CD4-positive, alpha-beta T cell treated with Interleukin-1 beta for 1 hour (primary cell): ENCODE data around the gene MED9.
"Not testable (repeated sequence)": the region's sequence is repeated elsewhere in the genome, so short reads cannot be mapped to it uniquely, and the experiment has no call there.

Source experiments
- DNase-seq, 2 donors: peaks; one replicate each; pipeline ENCODE4 v3.0.0-alpha.2; 2020 to 2022

MED9 gene

DNA sequence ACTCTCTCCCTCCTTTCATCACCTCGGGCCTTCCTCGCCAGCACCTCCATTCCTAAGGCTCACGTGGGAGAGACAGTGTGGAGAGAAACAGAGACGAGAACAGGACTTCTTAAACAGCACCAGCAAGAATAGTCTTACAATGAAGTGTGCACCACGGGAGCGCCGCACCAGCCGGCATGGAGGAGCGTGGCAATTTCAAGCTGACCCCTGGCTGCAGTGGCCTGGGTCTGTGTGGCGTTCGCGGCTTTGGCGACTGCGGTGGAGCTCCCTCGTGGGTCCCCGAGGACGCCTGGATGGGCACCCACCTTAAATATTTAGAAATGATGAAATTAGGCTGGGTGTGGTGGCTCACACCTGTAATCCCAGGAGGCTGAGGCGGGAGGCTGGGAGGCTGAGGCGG is 20.5 kb upstream of the MED9 start:
- DNase-seq: no peak

DNA sequence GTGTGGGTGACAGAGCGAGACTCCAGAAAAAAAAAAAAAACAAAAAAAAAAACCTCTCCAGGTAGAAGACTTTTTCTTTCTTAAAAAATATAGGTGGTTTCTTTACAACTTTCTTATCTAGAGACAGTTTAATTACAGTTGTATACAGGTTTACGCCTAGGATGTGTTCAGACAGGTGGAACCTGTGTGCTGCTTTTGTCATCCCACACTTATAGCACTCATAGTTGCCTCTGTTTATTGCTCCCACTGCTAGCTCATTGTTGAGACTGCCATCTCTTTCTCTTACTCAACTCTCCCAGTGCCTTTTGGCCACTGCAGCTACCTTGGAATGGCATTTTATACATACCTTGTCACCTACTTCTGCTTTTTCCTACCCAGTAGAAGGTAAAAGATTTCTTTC is 19.1 kb upstream of the MED9 start:
- no peak for DNase-seq

- DNase-seq: no peak
Observed at GRCh38 chr17:17460038-17460437, 16.8 kb upstream of the MED9 start.

DNA sequence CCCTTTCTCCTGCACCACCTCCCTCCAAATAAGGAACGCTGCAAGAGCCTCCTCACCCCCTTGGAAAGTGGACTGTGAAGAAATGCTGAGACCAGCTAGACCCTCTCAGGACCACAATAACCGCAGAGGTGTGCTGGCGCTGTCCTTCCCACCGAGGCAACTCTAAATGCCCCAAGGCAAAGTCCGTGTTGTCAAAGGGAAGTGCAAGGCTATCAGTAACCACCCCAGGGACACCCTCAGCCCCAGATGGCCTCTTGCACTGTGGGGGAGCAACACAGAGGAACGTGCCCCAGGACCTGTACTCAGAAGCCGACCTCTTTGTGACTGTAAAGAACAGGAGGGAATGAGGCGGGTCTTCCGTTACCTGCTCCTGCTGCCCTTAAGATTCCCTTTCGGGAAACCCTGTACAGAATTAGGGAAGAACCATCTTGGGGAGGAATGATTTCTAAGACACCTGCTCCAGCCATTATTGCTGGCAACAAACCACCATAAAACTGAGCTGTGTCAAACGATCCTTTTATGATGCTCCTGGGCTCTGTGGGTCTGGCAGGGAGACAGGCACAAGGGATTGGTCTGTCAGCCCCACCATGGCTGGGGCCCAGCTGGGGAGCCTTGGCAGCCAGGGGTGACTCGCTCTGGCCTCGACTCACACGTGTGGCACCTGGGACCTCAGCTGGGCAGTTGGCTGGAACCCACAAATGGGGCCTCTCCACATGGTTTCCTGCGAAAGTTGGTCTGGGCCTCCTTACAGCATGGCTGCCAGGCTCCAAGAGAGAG is 14.6 kb upstream of the MED9 start:
- no peak for DNase-seq

DNA sequence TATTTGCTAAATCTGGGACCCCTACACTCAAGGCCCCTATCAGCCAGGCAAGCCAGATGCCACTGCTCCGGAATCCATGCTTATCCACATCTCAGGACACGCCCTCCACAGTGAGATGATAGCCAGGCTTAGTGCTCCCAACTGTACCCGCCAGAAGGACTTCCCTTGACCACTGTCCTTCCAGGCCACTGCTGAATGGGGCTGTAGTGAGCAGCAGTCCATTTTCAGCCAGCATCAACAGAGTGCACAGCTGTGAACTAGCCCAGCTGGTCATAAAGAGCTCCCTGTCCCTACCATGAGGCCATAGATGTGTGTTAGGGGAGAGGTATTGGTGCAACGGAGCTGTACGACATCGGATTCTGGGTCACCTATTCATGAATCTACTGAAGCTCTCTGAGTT is 13.0 kb upstream of the MED9 start:
- DNase-seq: no peak

DNA sequence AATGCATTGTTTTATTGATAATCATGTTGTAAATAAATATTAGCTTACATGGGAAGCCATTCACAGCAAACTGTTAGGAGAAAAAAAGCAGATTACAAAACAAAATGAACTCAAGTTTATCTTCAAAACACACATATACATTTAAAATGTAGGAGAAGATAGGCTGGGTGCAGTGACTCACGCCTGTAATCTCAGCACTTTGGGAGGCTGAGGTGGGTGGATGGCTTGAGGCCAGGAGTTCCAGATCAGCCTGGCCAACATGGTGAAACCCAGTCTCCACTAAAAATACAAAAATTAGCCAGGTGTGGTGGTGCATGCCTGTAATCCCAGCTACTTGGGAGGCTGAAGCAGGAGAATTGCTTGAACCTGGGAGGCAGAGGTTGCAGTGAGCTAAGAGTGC is 10.9 kb upstream of the MED9 start:
- DNase-seq: not testable (repeated sequence)

DNA sequence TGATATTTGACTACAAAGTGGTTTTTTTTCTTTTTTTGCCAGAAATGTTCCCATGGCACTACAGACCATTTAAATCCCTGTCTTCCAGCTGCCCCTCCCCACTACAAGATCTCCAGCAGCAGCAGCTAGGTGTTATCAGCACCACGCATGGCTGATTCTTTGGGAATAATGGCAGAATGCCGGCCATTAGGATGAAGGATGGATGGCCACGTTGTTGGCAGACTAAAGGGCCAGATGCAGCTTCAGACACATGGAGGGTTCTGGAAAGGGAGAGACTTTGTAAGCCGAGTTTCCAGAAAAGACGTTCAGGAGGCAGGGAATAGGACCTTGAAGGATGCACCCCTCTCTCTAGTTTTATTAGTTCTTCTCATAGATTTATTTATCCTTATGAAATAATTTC is 10.3 kb upstream of the MED9 start:
- no peak for DNase-seq

- no peak for DNase-seq
Observed at GRCh38 chr17:17467016-17467415, 9.8 kb upstream of the MED9 start.

DNA sequence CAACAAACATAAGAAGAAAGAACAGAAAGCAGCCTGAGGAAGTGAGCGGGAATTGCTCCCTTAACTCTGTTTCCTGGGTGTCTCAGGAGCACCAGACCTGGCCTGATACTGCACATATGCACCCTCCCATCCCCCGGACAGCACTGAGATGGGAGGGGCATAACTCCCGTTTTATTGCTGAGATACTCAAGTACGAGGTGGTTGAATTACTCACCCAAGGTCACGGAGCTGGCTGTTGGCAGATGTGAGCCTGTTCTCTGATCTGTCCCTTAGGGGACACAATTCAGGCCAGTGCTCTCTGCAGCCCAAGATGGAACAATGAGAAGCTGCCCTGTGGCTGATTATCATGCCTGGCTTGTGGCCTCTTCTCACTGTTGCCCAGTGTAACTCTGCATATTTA is 9.1 kb upstream of the MED9 start:
- DNase-seq: no peak

DNA sequence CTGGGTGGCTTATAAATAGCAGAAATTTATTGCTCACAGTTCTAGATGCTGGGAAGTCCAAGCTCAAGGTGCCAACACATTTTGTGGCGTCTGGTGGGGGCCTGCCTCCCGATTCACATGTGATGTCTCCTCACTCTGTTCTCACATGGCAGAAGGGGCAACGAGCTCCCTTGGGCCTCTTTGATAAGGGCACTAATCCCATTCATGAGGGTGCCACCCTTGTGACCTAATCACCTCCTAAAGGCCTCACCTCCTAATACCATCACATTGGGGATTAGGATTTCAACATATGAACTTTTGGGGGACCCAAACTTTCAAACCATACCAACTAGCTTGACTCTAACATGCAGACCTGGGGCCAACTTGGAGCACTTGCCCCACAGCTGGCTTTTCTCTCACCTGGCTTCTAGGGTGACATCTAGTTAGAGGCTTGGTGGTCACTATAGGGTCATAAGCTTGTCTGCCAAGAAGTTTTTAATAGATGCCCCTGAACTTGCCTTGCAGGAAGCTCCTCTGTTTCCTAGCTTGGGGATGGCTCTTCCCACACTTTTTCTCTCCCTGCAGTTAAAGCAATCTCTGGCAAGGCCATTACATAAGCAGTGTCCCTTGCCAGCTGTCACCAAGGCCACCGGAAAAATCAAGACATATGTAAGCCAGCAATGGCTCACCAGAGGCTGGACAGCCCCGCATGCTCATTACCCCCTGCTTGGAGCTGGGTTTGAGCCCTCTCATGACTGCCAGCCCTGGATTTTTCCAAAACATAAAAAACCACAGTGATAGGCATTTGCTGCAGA is 8.4 kb upstream of the MED9 start:
- DNase-seq: no peak

DNA sequence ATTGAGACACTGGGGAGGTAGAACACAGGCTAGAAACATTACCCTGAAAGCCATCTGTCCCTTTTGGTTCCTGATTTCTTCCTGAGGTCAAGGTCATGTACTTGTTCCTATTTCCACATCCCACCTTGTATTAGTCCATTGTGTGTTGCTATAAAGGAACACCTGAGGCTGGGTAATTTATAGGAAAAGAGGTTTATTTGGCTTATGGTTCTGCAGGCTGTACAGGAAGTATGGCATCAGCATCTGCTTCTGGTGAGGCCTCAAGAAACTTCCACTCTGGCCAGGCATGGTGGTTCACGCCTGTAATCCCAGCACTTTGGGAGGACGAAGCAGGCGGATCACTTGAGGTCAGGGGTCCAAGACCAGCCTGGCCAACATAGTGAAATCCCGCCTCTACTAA is 7.4 kb upstream of the MED9 start:
- DNase-seq: no peak

DNA sequence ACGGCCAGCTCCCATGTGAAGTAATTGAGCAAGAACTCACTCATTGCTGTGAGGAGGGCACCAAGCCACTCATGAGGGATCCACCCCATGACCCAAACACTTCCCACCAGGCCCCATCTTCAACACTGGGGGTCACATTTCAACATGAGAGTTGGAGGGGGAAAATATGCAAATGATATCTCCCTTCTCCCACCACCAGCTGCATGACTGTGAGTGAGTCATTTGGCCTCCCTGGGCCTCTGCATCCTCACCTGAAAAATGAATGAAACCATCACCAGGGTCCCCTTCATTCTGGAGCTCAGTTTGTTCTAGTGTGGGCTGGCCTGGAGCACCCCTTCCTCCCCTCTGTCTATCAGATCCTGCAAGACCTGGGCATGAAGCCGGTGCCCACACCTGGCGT is 6.8 kb upstream of the MED9 start:
- no peak for DNase-seq

DNA sequence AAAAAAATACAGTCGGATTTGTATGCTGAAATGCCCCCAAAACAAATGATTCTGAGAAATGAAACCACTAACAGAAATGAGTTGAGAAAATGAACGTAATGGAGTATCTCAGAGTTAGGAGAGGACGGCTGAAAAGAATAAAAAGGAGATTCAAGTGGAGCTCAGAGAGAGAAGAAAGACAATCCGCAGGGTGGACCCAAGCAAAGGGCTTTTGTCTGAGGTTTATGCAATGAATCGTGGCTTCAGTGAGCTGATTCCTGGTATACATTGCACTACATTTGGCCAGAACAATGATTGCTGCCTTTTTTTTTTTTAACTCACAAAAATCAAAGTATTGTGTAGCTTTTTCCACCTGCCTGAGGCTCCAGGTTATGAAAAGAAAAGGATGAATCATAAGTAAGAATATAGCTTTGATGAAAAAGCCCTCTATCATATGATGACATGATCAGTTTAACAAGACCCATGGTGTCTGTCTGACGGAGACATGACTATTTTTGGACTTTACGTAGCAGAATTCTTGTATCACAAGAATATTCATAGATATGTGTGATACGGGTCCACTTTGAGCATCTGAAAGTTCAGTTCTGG is 4.4 kb upstream of the MED9 start:
- DNase-seq: no peak

DNA sequence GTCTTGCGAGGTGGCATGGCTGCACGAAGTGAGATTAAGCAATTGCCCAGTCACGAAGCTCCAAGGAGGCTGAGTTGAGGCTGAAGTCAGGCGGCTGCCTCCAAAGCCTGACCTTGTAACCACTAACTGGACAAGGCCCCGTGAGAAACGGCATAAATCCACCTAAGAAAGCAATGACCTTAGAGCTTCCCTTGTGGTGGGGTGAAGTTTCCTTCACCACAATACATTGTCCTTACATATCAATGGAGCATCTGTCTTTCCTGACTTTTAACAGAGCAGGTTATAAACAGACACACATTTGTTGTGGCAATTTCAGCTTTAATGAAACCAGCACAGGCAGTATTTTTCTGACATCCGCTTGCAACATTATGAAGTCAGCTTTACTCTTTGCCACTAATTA is 2.5 kb upstream of the MED9 start:
- no peak for DNase-seq

DNA sequence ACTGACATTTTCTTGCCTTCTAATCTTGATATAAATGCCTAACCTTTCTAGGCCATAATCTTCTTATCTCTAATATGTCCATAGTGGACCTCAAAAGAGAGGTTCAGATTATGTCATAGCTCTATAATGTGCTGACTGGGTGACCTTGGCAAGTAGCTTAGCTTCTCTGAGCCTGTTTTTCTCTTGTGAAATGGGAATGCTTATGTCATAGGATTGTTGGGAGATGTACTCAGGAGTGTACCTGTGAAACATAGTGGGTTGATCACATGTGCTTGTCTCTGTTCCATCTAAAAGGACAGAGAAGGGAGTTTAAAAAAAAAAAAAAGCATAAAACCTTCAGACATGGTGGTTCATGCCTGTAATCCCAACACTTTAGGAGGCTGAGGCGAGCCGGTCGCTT is 2.4 kb downstream of the MED9 start:
- no peak for DNase-seq

GRCh38 chr17:17480593-17481148 is 3.9 kb downstream of the MED9 start:
- no peak for DNase-seq

DNA sequence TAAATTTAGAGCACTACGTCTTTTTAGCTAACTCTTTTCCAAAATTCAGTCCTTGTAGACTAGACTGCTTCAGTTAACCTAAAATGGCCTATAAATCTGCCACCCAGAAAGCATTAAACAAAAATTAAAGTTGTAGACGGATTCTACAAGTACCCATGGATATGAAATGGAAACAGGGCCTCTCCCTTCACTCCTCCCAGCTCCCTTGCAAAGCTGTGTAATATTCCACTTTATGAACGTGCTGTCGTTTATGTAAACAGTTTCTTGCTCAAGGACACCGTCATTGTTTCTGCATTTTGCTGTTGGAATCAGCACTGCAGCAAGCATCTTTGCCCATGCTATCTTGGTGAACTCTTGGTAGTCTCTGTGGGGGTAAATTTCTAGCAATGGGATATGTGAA is 5.1 kb downstream of the MED9 start:
- no peak for DNase-seq

DNA sequence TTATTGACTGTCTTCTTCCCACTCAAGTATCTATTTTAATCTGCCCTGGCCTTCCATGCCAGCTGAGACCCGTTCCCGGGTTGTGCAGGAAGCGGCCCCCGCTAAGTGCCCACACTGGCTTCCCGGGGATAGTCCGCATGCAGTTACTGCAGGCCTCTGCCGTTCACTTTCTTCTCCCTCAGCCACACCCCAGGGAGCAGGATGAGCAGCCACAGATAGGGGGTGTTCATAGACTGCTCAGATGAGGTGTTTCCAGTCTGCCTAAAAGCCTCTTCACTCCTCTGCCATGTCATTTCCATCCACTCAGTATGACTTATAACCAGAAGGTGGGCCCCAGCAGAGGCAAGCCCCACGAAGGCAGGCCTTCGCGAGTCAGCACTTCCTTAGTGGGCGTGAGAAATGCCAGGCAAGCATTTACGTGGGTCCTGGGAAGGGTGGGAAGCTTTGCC is 7.7 kb downstream of the MED9 start:
- no peak for DNase-seq

- no peak for DNase-seq
Observed at GRCh38 chr17:17485420-17485819, 8.6 kb downstream of the MED9 start.

- not testable (repeated sequence) for DNase-seq
Observed at GRCh38 chr17:17486416-17486815, 9.6 kb downstream of the MED9 start.

GRCh38 chr17:17487998-17488397 is 11.2 kb downstream of the MED9 start:
- DNase-seq: no peak

- DNase-seq: no peak
Observed at GRCh38 chr17:17491031-17491471, 14.3 kb downstream of the MED9 start.

DNA sequence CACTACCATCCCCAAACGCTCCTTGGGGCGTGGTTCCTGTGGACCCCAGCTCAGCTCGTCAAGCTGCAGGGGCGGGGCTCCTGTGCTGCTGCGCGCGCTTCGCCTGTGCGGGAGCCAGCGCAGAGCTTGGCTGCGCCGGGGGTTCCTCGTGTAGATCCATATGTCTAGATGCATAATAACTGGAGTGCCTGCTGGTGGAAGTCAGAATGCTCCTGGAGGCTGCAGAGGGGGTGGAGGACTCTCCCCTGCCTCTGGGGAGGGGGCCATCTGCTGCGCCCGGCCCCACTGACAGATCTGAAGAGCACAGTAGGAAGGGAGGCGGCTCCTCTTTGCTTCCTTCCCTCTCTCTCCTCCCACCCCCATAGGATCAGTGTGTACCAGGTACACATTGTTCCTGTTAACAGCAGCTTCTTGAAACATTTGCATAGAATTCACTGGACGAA is 14.8 kb downstream of the MED9 start:
- DNase-seq: no peak

GRCh38 chr17:17492085-17492484 is 15.3 kb downstream of the MED9 start:
- DNase-seq: no peak
